ENCODE data around the gene CCDC179.

CCDC179 gene

GRCh38 chr11:22860241-22860640 lies at the start of gene CCDC179:
Gene CCDC179 (minus strand): TSS chr11:22860474. CDS start chr11:22860421, 53 bp downstream.
- TF ChIP-seq CTCF (IDR thresholded peaks at IDR 0.05; ENCODE audit: low read depth, low read length, missing control alignments) = no peak
- no peak for DNase-seq
- no peaks in the 10 kb centered on the region for H3K27me3 ChIP-seq (replicated peaks)
- no peak within 1 kb of the TSS for H3K27ac ChIP-seq
- in situ Hi-C loops (cut with HindIII; ENCODE audit: low pct_ligation_motif_present, low sequenced_read_pairs) = no loop called here
- no peaks in the 10 kb centered on the region for H3K36me3 ChIP-seq (replicated peaks)
- H3K4me3 ChIP-seq (ENCODE audit: low read depth, low read length) = no peak within 1 kb of the TSS

- no peak for DNase-seq
- no peak for TF ChIP-seq CTCF (IDR thresholded peaks at IDR 0.05; ENCODE audit: low read depth, low read length, missing control alignments)
- Histone ChIP-seq H3K4me3 (ENCODE audit: low read depth, low read length) (no peak overlapping the region), H3K27me3 (replicated peaks) (no peaks in the 10 kb centered on the region), H3K36me3 (replicated peaks) (no peaks in the 10 kb centered on the region), H3K27ac (no peak overlapping the region)
- in situ Hi-C loops (cut with HindIII; ENCODE audit: low pct_ligation_motif_present, low sequenced_read_pairs) = no loop called here
Observed at GRCh38 chr11:22903782-22904181, 43.5 kb upstream of the CCDC179 start.

GRCh38 chr11:22901603-22902002 lies 41.3 kb upstream of the CCDC179 start:
- H3K27me3 ChIP-seq (replicated peaks) = no peaks in the 10 kb centered on the region
- H3K27ac ChIP-seq = no peak overlapping the region
- no peak for TF ChIP-seq CTCF (IDR thresholded peaks at IDR 0.05; ENCODE audit: low read depth, low read length, missing control alignments)
- in situ Hi-C loops (cut with HindIII; ENCODE audit: low pct_ligation_motif_present, low sequenced_read_pairs) = no loop called here
- H3K36me3 ChIP-seq (replicated peaks) = no peaks in the 10 kb centered on the region
- H3K4me3 ChIP-seq (ENCODE audit: low read depth, low read length) = no peak overlapping the region
- no peak for DNase-seq

- in situ Hi-C loops (cut with HindIII; ENCODE audit: low pct_ligation_motif_present, low sequenced_read_pairs) = no loop called here
- TF ChIP-seq CTCF (IDR thresholded peaks at IDR 0.05; ENCODE audit: low read depth, low read length, missing control alignments) = no peak
- DNase-seq = no peak
- Histone ChIP-seq H3K27ac (no peak overlapping the region), H3K36me3 (replicated peaks) (no peaks in the 10 kb centered on the region), H3K4me3 (ENCODE audit: low read depth, low read length) (no peak overlapping the region), H3K27me3 (replicated peaks) (no peaks in the 10 kb centered on the region)
Observed at GRCh38 chr11:22900764-22901486, 40.7 kb upstream of the CCDC179 start.

GRCh38 chr11:22898036-22898435 lies 37.8 kb upstream of the CCDC179 start:
- Histone ChIP-seq H3K27me3 (replicated peaks) (no peaks in the 10 kb centered on the region), H3K27ac (no peak overlapping the region), H3K4me3 (ENCODE audit: low read depth, low read length) (no peak overlapping the region), H3K36me3 (replicated peaks) (no peaks in the 10 kb centered on the region)
- in situ Hi-C loops (cut with HindIII; ENCODE audit: low pct_ligation_motif_present, low sequenced_read_pairs) = no loop called here
- no peak for DNase-seq
- TF ChIP-seq CTCF (IDR thresholded peaks at IDR 0.05; ENCODE audit: low read depth, low read length, missing control alignments) = no peak

GRCh38 chr11:22890227-22890626 lies 30.0 kb upstream of the CCDC179 start:
- in situ Hi-C loops (cut with HindIII; ENCODE audit: low pct_ligation_motif_present, low sequenced_read_pairs) = no loop called here
- H3K36me3 ChIP-seq (replicated peaks) = no peaks in the 10 kb centered on the region
- TF ChIP-seq CTCF (IDR thresholded peaks at IDR 0.05; ENCODE audit: low read depth, low read length, missing control alignments) = no peak
- no peak for DNase-seq
- H3K4me3 ChIP-seq (ENCODE audit: low read depth, low read length) = no peak overlapping the region
- no peaks in the 10 kb centered on the region for H3K27me3 ChIP-seq (replicated peaks)
- no peak overlapping the region for H3K27ac ChIP-seq

Measured in brain microvascular endothelial cell (primary cell).